Parathyroid adenoma (tissue), 2 donors: ENCODE measurements around the gene NEURL3.

Experiments
- H2AFZ ChIP-seq: fragments of 300-600 bp; sonication (generic); one replicate; pipeline ENCODE4 v1.7.0; 2017; ENCODE audit warnings: antibody characterized with exemption, mild to moderate bottlenecking
- H3K27ac ChIP-seq: fragments of 300-600 bp; sonication (generic); one replicate; pipeline ENCODE4 v1.7.0; 2017
- H3K27me3 ChIP-seq: fragments of 300-600 bp; sonication (generic); one replicate; pipeline ENCODE4 v1.7.0; 2017; ENCODE audit warnings: low read length; ENCODE audit not compliant: control insufficient read depth, insufficient read depth
- H3K36me3 ChIP-seq: fragments of 300-600 bp; sonication (generic); one replicate; pipeline ENCODE4 v1.7.0; 2017; ENCODE audit warnings: low read length; ENCODE audit not compliant: control insufficient read depth, insufficient read depth
- H3K4me1 ChIP-seq: fragments of 300-600 bp; sonication (generic); one replicate; pipeline ENCODE4 v1.7.0; 2017; ENCODE audit warnings: control low read depth
- H3K4me2 ChIP-seq: fragments of 300-600 bp; sonication (generic); one replicate; pipeline ENCODE4 v1.7.0; 2017; ENCODE audit warnings: low read length
- H3K4me3 ChIP-seq: fragments of 300-600 bp; sonication (generic); one replicate; pipeline ENCODE4 v1.7.0; 2017; ENCODE audit warnings: low read depth, low read length
- H3K79me2 ChIP-seq: fragments of 300-600 bp; sonication (generic); one replicate; pipeline ENCODE4 v1.7.0; 2017; ENCODE audit warnings: control low read depth
- H3K9ac ChIP-seq: fragments of 300-600 bp; sonication (generic); one replicate; pipeline ENCODE4 v1.7.0; 2017; ENCODE audit warnings: mild to moderate bottlenecking
- H3K9me3 ChIP-seq: fragments of 300-600 bp; sonication (generic); one replicate; pipeline ENCODE4 v1.7.0; 2017; ENCODE audit warnings: low read length; ENCODE audit not compliant: control insufficient read depth
- TF ChIP-seq, protein P1 (sequence below): fragments of 300-600 bp; sonication (generic); IDR thresholded peaks from one replicate; pipeline ENCODE4 v1.7.0; 2017; ENCODE audit warnings: antibody characterized with exemption, mild to moderate bottlenecking
- donor health status: primary hyperparathyroidism.

Gene NEURL3

DNA sequence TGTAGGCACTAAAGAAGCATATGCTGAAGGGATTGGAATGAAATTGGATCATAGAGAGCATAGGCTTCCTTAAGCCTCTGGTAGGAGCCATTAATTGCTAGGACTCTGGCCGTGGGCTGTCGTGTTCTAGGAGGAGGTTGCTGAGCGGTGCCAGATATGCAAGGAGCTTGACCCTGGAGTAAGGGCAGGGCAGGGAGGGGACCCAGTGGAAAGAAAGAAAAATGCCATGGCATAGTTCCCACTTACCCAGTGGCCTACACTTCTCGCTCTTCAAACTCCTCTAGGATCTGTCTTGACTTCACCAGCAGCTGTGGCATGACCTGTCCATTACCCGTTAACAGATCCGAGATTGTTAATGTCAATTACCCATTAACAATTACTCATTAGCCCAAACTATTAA lies 53.1 kb downstream of the NEURL3 start:
- H3K79me2 ChIP-seq = no peaks in the 10 kb centered on the region
- no peaks in the 10 kb centered on the region for H3K36me3 ChIP-seq
- TF ChIP-seq, protein P1, sequence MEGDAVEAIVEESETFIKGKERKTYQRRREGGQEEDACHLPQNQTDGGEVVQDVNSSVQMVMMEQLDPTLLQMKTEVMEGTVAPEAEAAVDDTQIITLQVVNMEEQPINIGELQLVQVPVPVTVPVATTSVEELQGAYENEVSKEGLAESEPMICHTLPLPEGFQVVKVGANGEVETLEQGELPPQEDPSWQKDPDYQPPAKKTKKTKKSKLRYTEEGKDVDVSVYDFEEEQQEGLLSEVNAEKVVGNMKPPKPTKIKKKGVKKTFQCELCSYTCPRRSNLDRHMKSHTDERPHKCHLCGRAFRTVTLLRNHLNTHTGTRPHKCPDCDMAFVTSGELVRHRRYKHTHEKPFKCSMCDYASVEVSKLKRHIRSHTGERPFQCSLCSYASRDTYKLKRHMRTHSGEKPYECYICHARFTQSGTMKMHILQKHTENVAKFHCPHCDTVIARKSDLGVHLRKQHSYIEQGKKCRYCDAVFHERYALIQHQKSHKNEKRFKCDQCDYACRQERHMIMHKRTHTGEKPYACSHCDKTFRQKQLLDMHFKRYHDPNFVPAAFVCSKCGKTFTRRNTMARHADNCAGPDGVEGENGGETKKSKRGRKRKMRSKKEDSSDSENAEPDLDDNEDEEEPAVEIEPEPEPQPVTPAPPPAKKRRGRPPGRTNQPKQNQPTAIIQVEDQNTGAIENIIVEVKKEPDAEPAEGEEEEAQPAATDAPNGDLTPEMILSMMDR = no peak
- no peaks in the 10 kb centered on the region for H3K9me3 ChIP-seq
- H3K4me1 ChIP-seq = no peaks in the 10 kb centered on the region
- no peak overlapping the region for H3K4me3 ChIP-seq
- H3K27me3 ChIP-seq = no peaks in the 10 kb centered on the region
- no peak overlapping the region for H2AFZ ChIP-seq
- no peak overlapping the region for H3K4me2 ChIP-seq
- H3K27ac ChIP-seq = no peak overlapping the region
- H3K9ac ChIP-seq = no peak overlapping the region

DNA sequence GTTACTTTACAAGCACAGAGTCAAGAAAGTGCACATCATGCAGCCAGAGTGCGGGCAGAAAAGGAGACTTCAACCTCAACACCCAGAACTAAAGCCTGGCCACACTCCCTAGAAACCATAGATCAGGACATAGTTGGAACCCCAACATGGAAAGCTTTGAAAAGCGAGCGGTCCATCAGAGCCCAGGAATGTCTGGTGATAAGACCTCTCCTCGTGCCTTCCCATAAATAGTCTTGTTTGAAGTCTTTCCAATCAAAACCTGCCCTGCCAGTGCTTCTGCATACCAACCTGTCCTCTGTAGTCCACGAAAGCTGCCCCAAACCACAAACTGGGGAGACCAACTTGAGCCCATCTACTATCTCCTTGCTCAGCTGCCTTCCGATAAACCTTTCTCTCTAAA lies 55.5 kb downstream of the NEURL3 start:
- Histone ChIP-seq H3K27me3 (no peaks in the 10 kb centered on the region), H3K4me2 (no peak overlapping the region), H3K27ac (no peak overlapping the region), H3K36me3 (no peaks in the 10 kb centered on the region), H2AFZ (no peak overlapping the region), H3K4me1 (no peaks in the 10 kb centered on the region), H3K9me3 (no peaks in the 10 kb centered on the region), H3K79me2 (no peaks in the 10 kb centered on the region), H3K9ac (no peak overlapping the region), H3K4me3 (no peak overlapping the region)
- TF ChIP-seq, protein P1 = no peak

DNA sequence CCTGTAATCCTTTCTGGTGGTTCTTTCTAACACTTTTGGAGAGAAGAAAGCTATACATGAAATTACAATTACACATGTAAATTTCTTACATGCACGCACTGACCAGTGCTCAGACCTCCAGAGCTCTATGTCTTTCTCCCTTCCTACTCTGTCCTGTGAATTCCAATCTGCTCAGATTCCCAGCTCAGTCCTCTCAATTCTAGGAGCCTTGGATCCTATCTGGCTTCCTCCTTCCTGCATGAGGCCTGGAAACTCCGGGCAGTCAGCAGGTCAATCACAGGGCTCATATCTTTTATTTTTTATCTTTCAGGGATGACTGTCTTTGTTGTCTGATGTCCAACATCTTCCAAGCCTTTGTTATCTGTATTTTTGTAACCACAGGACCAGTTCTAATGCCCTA lies 56.0 kb downstream of the NEURL3 start:
- H2AFZ ChIP-seq = no peak overlapping the region
- H3K36me3 ChIP-seq = no peaks in the 10 kb centered on the region
- no peak overlapping the region for H3K4me3 ChIP-seq
- H3K79me2 ChIP-seq = no peaks in the 10 kb centered on the region
- H3K4me1 ChIP-seq = no peaks in the 10 kb centered on the region
- no peaks in the 10 kb centered on the region for H3K9me3 ChIP-seq
- H3K27ac ChIP-seq = no peak overlapping the region
- TF ChIP-seq, protein P1 = no peak
- H3K9ac ChIP-seq = no peak overlapping the region
- no peaks in the 10 kb centered on the region for H3K27me3 ChIP-seq
- no peak overlapping the region for H3K4me2 ChIP-seq

DNA sequence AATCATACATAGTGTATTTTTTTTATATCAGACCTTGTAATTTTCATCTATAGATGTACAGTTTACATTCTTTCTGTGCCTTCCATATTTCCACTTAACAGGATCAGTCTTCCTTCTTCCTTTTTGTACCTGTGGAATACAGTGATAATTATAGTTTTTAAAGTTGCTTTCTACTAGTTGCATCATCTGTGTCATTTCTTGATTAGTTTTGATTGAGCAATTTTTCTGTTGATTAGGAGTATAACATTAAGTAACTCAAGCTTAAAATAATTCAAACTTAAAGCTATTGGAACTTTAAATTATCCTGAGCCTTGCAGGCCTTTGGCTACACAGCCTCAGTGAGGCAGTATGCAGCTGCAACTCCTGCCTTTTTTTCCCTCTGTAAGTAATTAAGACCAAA lies 57.4 kb downstream of the NEURL3 start:
- no peaks in the 10 kb centered on the region for H3K36me3 ChIP-seq
- no peak overlapping the region for H3K4me2 ChIP-seq
- H2AFZ ChIP-seq = no peak overlapping the region
- no peaks in the 10 kb centered on the region for H3K27me3 ChIP-seq
- TF ChIP-seq, protein P1 = no peak
- no peaks in the 10 kb centered on the region for H3K9me3 ChIP-seq
- H3K4me3 ChIP-seq = no peak overlapping the region
- no peak overlapping the region for H3K27ac ChIP-seq
- no peak overlapping the region for H3K9ac ChIP-seq
- no peaks in the 10 kb centered on the region for H3K4me1 ChIP-seq
- H3K79me2 ChIP-seq = no peaks in the 10 kb centered on the region
